ENCODE results near the gene FAM9C.

Gene FAM9C

DNA sequence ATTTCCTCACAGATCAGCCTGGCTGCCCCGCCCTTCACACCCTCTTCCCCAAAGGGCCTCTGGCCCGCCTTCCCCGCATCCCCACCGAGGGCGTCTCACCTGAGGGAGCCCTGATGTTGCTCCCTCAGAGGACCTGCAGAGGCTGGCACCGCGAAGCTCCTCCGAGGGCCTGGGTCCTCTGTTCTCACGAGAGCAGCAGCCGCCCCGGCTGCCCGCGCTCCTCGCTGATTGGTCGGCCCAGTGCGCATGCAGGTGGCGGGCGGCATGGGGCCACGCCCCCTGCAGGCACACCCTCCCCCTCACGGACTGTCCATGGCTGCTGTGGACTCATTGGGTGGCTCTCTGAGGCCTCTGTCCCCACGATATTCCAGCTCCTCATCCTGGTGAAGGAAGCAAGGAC lies at the start of gene FAM9C:
TSS of gene FAM9C (minus strand) at position 180 of the 400 bp plus-strand sequence. CDS start 831 bp downstream, outside the sequence.
- no peak within 1 kb of the TSS for H3K4me3 ChIP-seq (ENCODE audit: low read depth, low read length)
- in situ Hi-C loops (cut with HindIII; ENCODE audit: low sequenced_read_pairs) = no loop called here
- DNase-seq (ENCODE audit: low read depth) = no peak
- TF ChIP-seq, protein P1, sequence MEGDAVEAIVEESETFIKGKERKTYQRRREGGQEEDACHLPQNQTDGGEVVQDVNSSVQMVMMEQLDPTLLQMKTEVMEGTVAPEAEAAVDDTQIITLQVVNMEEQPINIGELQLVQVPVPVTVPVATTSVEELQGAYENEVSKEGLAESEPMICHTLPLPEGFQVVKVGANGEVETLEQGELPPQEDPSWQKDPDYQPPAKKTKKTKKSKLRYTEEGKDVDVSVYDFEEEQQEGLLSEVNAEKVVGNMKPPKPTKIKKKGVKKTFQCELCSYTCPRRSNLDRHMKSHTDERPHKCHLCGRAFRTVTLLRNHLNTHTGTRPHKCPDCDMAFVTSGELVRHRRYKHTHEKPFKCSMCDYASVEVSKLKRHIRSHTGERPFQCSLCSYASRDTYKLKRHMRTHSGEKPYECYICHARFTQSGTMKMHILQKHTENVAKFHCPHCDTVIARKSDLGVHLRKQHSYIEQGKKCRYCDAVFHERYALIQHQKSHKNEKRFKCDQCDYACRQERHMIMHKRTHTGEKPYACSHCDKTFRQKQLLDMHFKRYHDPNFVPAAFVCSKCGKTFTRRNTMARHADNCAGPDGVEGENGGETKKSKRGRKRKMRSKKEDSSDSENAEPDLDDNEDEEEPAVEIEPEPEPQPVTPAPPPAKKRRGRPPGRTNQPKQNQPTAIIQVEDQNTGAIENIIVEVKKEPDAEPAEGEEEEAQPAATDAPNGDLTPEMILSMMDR (IDR thresholded peaks at IDR 0.05; ENCODE audit: low read depth, low read length, missing control alignments) = no peak

DNA sequence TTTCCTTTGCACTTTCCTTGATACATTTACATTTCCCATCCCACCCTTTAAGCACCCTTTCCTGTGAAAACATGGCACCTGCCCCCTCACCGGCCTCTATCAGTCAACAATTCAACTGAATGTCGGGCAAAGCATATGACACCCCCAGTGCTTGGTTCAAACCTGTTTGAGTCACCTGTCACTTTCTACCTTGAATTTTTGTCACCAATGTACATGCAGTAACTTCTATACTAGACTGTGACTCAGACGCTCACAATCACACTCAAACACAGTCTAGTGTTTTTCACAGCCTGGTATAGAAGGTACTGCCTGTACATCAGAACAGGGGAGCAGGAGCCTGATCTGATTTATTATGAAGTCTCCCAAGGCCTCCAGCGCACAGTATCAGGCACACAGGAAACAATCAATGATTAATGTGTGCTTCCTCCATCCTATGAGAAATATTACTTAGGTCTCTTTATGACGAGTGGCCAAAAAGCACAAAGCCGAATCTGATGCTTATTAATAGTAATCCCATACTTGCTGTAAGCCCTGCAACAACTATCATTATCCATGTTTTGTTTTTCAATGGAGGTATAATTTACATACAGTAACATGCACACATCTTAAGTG lies 49.2 kb upstream of the FAM9C start:
- in situ Hi-C loops (cut with HindIII; ENCODE audit: low sequenced_read_pairs) = no loop called here
- no peak for DNase-seq (ENCODE audit: low read depth)
- TF ChIP-seq, protein P1 (IDR thresholded peaks at IDR 0.05; ENCODE audit: low read depth, low read length, missing control alignments) = no peak
- no peak overlapping the region for H3K4me3 ChIP-seq (ENCODE audit: low read depth, low read length)

DNA sequence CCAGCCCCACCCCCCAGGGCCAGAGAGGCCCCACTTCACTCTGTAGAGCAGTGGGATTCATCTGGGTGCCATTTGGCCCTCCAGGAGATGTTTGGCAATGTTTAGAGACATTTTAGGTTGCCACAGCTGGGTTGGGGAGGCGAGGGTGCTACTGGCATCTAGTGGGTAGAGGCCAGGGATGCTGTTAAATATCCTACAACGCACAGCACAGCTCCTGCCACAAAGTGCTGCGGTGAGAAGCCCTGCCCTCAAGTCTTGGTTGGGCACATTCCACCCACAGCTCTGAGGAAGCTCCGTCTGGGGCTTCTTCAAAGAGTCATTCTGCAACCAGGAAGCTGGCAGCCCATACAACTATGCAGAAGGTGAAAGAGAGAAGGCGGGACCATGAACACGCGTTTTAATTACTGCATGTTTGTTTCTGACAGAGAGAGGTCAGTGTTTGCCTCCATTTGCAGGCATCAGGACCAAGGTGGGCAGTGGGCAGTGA lies 48.1 kb upstream of the FAM9C start:
- DNase-seq (ENCODE audit: low read depth) = no peak
- in situ Hi-C loops (cut with HindIII; ENCODE audit: low sequenced_read_pairs) = no loop called here
- no peak overlapping the region for H3K4me3 ChIP-seq (ENCODE audit: low read depth, low read length)

DNA sequence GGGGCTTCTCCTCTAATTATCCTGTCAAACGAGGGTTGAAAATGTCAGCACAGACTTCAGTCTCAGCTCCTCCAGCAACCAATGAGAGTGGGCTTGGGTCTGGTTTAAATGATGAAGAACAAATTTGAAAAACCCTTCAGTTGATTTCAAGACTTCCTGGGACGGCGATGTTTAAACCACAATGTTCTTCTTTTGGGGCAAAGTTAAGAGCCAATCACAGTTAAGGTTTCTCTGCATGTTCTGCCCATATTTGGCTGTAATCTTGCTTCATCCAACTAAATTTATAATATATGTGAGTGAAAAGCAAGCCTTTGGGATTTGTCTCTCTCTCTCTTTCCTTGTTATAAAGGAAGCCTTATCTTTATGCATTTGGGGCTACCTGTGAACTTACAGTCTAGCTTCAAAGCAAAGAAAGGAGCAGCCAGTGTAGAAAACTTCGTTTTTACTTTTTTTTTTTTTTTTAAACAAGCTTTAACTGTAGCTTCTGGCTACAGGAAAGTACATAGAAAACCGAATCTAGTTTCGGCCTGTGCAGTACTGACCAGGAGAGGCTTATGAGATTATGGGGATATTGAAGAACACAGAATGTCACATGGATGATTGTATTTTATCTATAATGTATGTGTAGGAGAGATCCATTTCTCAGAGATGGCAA lies 46.8 kb upstream of the FAM9C start:
- no peak for DNase-seq (ENCODE audit: low read depth)
- H3K4me3 ChIP-seq (ENCODE audit: low read depth, low read length) = no peak overlapping the region
- in situ Hi-C loops (cut with HindIII; ENCODE audit: low sequenced_read_pairs) = no loop called here

More for the DNA sequence above, 48.1 kb upstream of the FAM9C start:
- TF ChIP-seq, protein P1 (IDR thresholded peaks at IDR 0.05; ENCODE audit: low read depth, low read length, missing control alignments) = no peak

DNA sequence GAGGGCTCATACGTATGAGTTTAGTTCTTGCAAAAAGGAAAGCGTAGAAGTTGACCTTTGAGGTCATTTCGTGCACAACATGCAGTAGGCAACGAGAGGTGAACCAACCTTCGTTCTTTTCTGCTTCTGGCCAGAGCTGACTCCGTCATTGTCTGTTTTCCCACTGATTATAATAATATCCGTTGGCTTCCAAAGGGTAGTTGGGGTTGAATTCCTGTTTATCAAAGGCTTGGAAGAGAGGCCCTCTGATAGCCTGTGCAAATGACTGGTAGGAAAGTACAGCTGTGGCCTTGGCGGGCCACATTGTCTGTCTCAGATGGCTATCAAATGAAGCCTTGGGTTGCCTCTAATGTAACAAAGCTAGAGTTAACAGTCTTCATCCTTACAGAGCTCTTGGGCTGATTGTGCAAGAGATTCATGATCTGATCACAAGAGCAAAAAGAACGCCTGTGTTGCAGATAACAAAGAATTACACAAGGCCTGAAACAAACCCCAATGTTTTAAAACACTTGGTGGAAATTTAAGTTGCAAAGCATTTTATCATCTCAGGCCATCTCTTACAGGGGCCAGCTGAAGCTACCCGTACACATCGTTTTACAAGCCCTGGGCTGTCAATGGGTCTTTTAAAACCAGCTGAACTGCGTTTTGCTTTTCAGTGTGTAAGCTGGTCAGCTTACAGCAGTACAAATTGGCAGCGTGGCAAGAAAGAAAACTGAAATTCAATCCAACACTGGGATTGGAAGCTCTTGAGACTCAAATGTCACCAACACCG lies 46.1 kb upstream of the FAM9C start:
- no peak overlapping the region for H3K4me3 ChIP-seq (ENCODE audit: low read depth, low read length)
- TF ChIP-seq, protein P1 (IDR thresholded peaks at IDR 0.05; ENCODE audit: low read depth, low read length, missing control alignments) = no peak
- DNase-seq (ENCODE audit: low read depth) = no peak
- in situ Hi-C loops (cut with HindIII; ENCODE audit: low sequenced_read_pairs) = no loop called here

More for the DNA sequence above, 46.8 kb upstream of the FAM9C start:
- TF ChIP-seq, protein P1 (IDR thresholded peaks at IDR 0.05; ENCODE audit: low read depth, low read length, missing control alignments) = no peak

DNA sequence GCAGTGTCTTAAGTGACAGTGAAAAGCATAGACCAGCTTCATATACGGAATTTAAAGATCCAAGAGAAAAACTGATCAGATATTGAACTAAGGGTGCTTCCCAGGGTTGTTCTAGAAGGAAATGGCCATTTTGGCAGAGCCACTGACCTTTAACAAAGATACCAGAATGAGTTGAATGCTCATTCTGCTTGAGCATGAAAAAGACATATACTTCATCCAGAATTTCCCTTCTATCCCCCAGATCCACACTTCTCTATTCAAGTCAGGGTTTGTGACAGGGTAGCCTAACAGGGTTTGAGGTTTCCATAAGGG lies 45.6 kb upstream of the FAM9C start:
- in situ Hi-C loops (cut with HindIII; ENCODE audit: low sequenced_read_pairs) = no loop called here
- no peak for DNase-seq (ENCODE audit: low read depth)
- no peak overlapping the region for H3K4me3 ChIP-seq (ENCODE audit: low read depth, low read length)
- TF ChIP-seq, protein P1 (IDR thresholded peaks at IDR 0.05; ENCODE audit: low read depth, low read length, missing control alignments) = no peak

All from astrocyte of the cerebellum (primary cell).